Measurements from ENCODE around the gene KCNMA1. TPM values are rescaled to one million over a fixed set of nuclear protein-coding genes. Genes with fewer than 3 reads are reported as not detected.

Gene KCNMA1
- total RNA-seq, 2 donors from 2014 or later: 29.1 to 37.9 TPM

GRCh38 chr10:77554996-77555397 is 82.6 kb downstream of the KCNMA1 start:
- peaks cover 4% of the 10 kb centered on the region for H3K4me1 ChIP-seq (replicated peaks)
- H3K36me3 ChIP-seq: no peaks in the 10 kb centered on the region
- no peaks in the 10 kb centered on the region for H3K9me3 ChIP-seq
- no peak for DNase-seq (ENCODE audit: low spot score)
- WGBS: 69% methylated on average over 7 of the region's 7 CpGs
- no peak overlapping the region for H3K4me3 ChIP-seq
- peaks cover 2% of the 10 kb centered on the region for H3K27me3 ChIP-seq (replicated peaks; ENCODE audit: insufficient read depth)
- TF ChIP-seq POLR2AphosphoS5 (IDR thresholded peaks at IDR 0.05): no peak
- TF ChIP-seq CTCF (IDR thresholded peaks at IDR 0.05): no peak
- TF ChIP-seq POLR2A (IDR thresholded peaks at IDR 0.05): no peak
- peak overlapping the region; percentile 39 to 62 for H3K27ac ChIP-seq
- intact Hi-C loops (cut with DNase I): loop anchor here (5.0 kb wide), 1 partner anchor 58 kb away; no protein-coding TSS in a partner anchor

GRCh38 chr10:77553966-77554365 is 83.6 kb downstream of the KCNMA1 start:
- WGBS: 74% methylated on average over 5 of the region's 5 CpGs
- Histone ChIP-seq H3K36me3 (no peaks in the 10 kb centered on the region), H3K27ac (peak overlapping the region in 1 of 2 donors; percentile 43), H3K4me3 (no peak overlapping the region), H3K27me3 (replicated peaks; ENCODE audit: insufficient read depth) (peaks cover 2% of the 10 kb centered on the region), H3K4me1 (replicated peaks) (peaks cover 4% of the 10 kb centered on the region), H3K9me3 (no peaks in the 10 kb centered on the region)
- TF ChIP-seq POLR2AphosphoS5 (IDR thresholded peaks at IDR 0.05): no peak
- TF ChIP-seq CTCF (IDR thresholded peaks at IDR 0.05): no peak
- no peak for TF ChIP-seq POLR2A (IDR thresholded peaks at IDR 0.05)
- intact Hi-C loops (cut with DNase I): loop anchor here (5.0 kb wide), 1 partner anchor 57 kb away; no protein-coding TSS in a partner anchor
- no peak for DNase-seq (ENCODE audit: low spot score)

GRCh38 chr10:77553311-77553710 is 84.3 kb downstream of the KCNMA1 start:
- Histone ChIP-seq H3K4me1 (replicated peaks) (peaks cover 4% of the 10 kb centered on the region), H3K4me3 (no peak overlapping the region), H3K36me3 (no peaks in the 10 kb centered on the region), H3K27me3 (replicated peaks; ENCODE audit: insufficient read depth) (peaks cover 2% of the 10 kb centered on the region), H3K9me3 (no peaks in the 10 kb centered on the region), H3K27ac (peak overlapping the region in 1 of 2 donors; percentile 43)
- no peak for TF ChIP-seq POLR2A (IDR thresholded peaks at IDR 0.05)
- no peak for TF ChIP-seq CTCF (IDR thresholded peaks at IDR 0.05)
- no peak for TF ChIP-seq POLR2AphosphoS5 (IDR thresholded peaks at IDR 0.05)
- no peak for DNase-seq (ENCODE audit: low spot score)
- 92% methylated on average over 3 of the region's 3 CpGs for WGBS
- intact Hi-C loops (cut with DNase I): loop anchor here (5.0 kb wide), 1 partner anchor 56 kb away; no protein-coding TSS in a partner anchor

- no peak for TF ChIP-seq CTCF (IDR thresholded peaks at IDR 0.05)
- TF ChIP-seq POLR2A (IDR thresholded peaks at IDR 0.05): no peak
- TF ChIP-seq POLR2AphosphoS5 (IDR thresholded peaks at IDR 0.05): no peak
- H3K27ac ChIP-seq: no peak overlapping the region
These were observed 85.4 kb downstream of the KCNMA1 start for GRCh38 chr10:77552252-77552651.

GRCh38 chr10:77550378-77550777 is 87.2 kb downstream of the KCNMA1 start:
- intact Hi-C loops (cut with DNase I): loop anchor here (5.0 kb wide), 1 partner anchor 53 kb away; no protein-coding TSS in a partner anchor
- TF ChIP-seq POLR2AphosphoS5 (IDR thresholded peaks at IDR 0.05) (no peak), POLR2A (IDR thresholded peaks at IDR 0.05) (no peak), CTCF (IDR thresholded peaks at IDR 0.05) (no peak)
- Histone ChIP-seq H3K9me3 (no peaks in the 10 kb centered on the region), H3K27me3 (replicated peaks; ENCODE audit: insufficient read depth) (peaks cover 2% of the 10 kb centered on the region), H3K4me3 (no peak overlapping the region), H3K4me1 (replicated peaks) (no peaks in the 10 kb centered on the region), H3K27ac (peak overlapping the region in 1 of 2 donors; percentile 51), H3K36me3 (no peaks in the 10 kb centered on the region)
- WGBS: 63% methylated on average over 10 of the region's 10 CpGs
- no peak for DNase-seq (ENCODE audit: low spot score)

More at GRCh38 chr10:77552252-77552651, 85.4 kb downstream of the KCNMA1 start:
- Histone ChIP-seq H3K27me3 (replicated peaks; ENCODE audit: insufficient read depth) (peaks cover 2% of the 10 kb centered on the region), H3K4me3 (no peak overlapping the region), H3K9me3 (no peaks in the 10 kb centered on the region), H3K4me1 (replicated peaks) (peaks cover 4% of the 10 kb centered on the region), H3K36me3 (no peaks in the 10 kb centered on the region)
- 87% methylated on average over 1 of the region's 1 CpG for WGBS
- no peak for DNase-seq (ENCODE audit: low spot score)
- intact Hi-C loops (cut with DNase I): loop anchor here (5.0 kb wide), 1 partner anchor 55 kb away; no protein-coding TSS in a partner anchor
